ENCODE measurements around the gene CORO7.

GRCh38 chr16:4338712-4339299 lies 77.6 kb downstream of the CORO7 start:
- no peak for TF ChIP-seq ZNF384 (IDR thresholded peaks at IDR 0.05)
- TF ChIP-seq SP1 (IDR thresholded peaks at IDR 0.05): no peak
- TF ChIP-seq FOXM1 (IDR thresholded peaks at IDR 0.05; ENCODE audit: borderline replicate concordance): no peak
- TF ChIP-seq SUZ12 (IDR thresholded peaks at IDR 0.05): no peak
- TF ChIP-seq NFRKB (IDR thresholded peaks at IDR 0.05): no peak
- no peak for TF ChIP-seq ARNT (IDR thresholded peaks at IDR 0.05)
- no peak for TF ChIP-seq L3MBTL2 (conservative IDR thresholded peaks at IDR 0.05)
- TF ChIP-seq TARDBP (IDR thresholded peaks at IDR 0.05): no peak
